ENCODE measurements around the gene ARID1B.

The ARID1B gene

GRCh38 chr6:157033428-157034140 is 256.4 kb downstream of the ARID1B start:
- peak; percentile 61 for ATAC-seq (ENCODE audit: insufficient read depth, low read depth)

GRCh38 chr6:157034436-157035230 is 257.5 kb downstream of the ARID1B start:
- DNase-seq, result no peak
- TF ChIP-seq EZH2 (IDR thresholded peaks at IDR 0.05; ENCODE audit: borderline replicate concordance, low read depth, low read length, severe bottlenecking), result no peak
- peak; percentile 61 for TF ChIP-seq CTCF (IDR thresholded peaks at IDR 0.05; ENCODE audit: borderline replicate concordance, extremely low read depth, low read length, poor library complexity, severe bottlenecking)
- Histone ChIP-seq H4K20me1 (ENCODE audit: insufficient read depth, low read length) (peaks cover 22% of the 10 kb centered on the region; the same call in 1 of the 2 replicates), H3K4me2 (ENCODE audit: insufficient read depth, low read length) (0 out of 2 replicates have a peak overlapping the region, but pooled peaks have one; percentile 19), H3K27me3 (ENCODE audit: insufficient read depth, low read length, poor library complexity) (no peaks in the 10 kb centered on the region), H3K36me3 (ENCODE audit: insufficient read depth, low read length) (peaks cover 5% of the 10 kb centered on the region; the same call in 1 of the 2 replicates), H2AFZ (ENCODE audit: low read depth, low read length) (no peak overlapping the region), H3K9me3 (ENCODE audit: insufficient read depth, low read length, severe bottlenecking) (no peaks in the 10 kb centered on the region), H3K79me2 (ENCODE audit: insufficient read depth, low read length) (peaks cover 71% of the 10 kb centered on the region), H3K9ac (ENCODE audit: low read depth, low read length) (no peak overlapping the region; the same call in 1 of the 2 replicates), H3K4me3 (ENCODE audit: low read depth in 1 of 2, low read length in 2 of 2) (no peak overlapping the region), H3K4me1 (ENCODE audit: insufficient read depth, low read length) (peaks cover 20% of the 10 kb centered on the region), H3K27ac (ENCODE audit: low read length) (peak overlapping the region; percentile 31; the same call in 1 of the 2 replicates)
- peak; percentile 77 for ATAC-seq (ENCODE audit: insufficient read depth, low read depth)

More at GRCh38 chr6:157033428-157034140, 256.4 kb downstream of the ARID1B start:
- H4K20me1 ChIP-seq (ENCODE audit: insufficient read depth, low read length), result peaks cover 22% of the 10 kb centered on the region; the same call in 1 of the 2 replicates
- H3K36me3 ChIP-seq (ENCODE audit: insufficient read depth, low read length), result peaks cover 5% of the 10 kb centered on the region; the same call in 1 of the 2 replicates
- TF ChIP-seq CTCF (IDR thresholded peaks at IDR 0.05; ENCODE audit: borderline replicate concordance, extremely low read depth, low read length, poor library complexity, severe bottlenecking), result no peak
- no peak for TF ChIP-seq EZH2 (IDR thresholded peaks at IDR 0.05; ENCODE audit: borderline replicate concordance, low read depth, low read length, severe bottlenecking)
- H3K27ac ChIP-seq (ENCODE audit: low read length), result peak overlapping the region; percentile 73
- H2AFZ ChIP-seq (ENCODE audit: low read depth, low read length), result no peak overlapping the region; the same call in 1 of the 2 replicates
- peak overlapping the region; percentile 70 for H3K4me2 ChIP-seq (ENCODE audit: insufficient read depth, low read length)
- H3K9me3 ChIP-seq (ENCODE audit: insufficient read depth, low read length, severe bottlenecking), result no peaks in the 10 kb centered on the region
- peak overlapping the region; percentile 44 for H3K9ac ChIP-seq (ENCODE audit: low read depth, low read length)
- no peaks in the 10 kb centered on the region for H3K27me3 ChIP-seq (ENCODE audit: insufficient read depth, low read length, poor library complexity)
- H3K4me3 ChIP-seq (ENCODE audit: low read depth in 1 of 2, low read length in 2 of 2), result peak overlapping the region; percentile 17 to 57; a peak in 3 of 4 replicates
- no peak for DNase-seq
- H3K79me2 ChIP-seq (ENCODE audit: insufficient read depth, low read length), result peaks cover 81% of the 10 kb centered on the region
- H3K4me1 ChIP-seq (ENCODE audit: insufficient read depth, low read length), result peaks cover 20% of the 10 kb centered on the region

- Histone ChIP-seq H3K79me2 (ENCODE audit: insufficient read depth, low read length) (peaks cover 64% of the 10 kb centered on the region), H3K9me3 (ENCODE audit: insufficient read depth, low read length, severe bottlenecking) (no peaks in the 10 kb centered on the region), H3K9ac (ENCODE audit: low read depth, low read length) (no peak overlapping the region), H3K27ac (ENCODE audit: low read length) (no peak overlapping the region), H2AFZ (ENCODE audit: low read depth, low read length) (no peak overlapping the region), H3K4me3 (ENCODE audit: low read depth in 1 of 2, low read length in 2 of 2) (no peak overlapping the region), H4K20me1 (ENCODE audit: insufficient read depth, low read length) (peaks cover 21% of the 10 kb centered on the region; the same call in 1 of the 2 replicates), H3K4me1 (ENCODE audit: insufficient read depth, low read length) (peaks cover 20% of the 10 kb centered on the region), H3K4me2 (ENCODE audit: insufficient read depth, low read length) (no peak overlapping the region), H3K36me3 (ENCODE audit: insufficient read depth, low read length) (peaks cover 5% of the 10 kb centered on the region; the same call in 1 of the 2 replicates), H3K27me3 (ENCODE audit: insufficient read depth, low read length, poor library complexity) (no peaks in the 10 kb centered on the region)
- ATAC-seq (ENCODE audit: insufficient read depth, low read depth), result no peak
- no peak for DNase-seq
- no peak for TF ChIP-seq EZH2 (IDR thresholded peaks at IDR 0.05; ENCODE audit: borderline replicate concordance, low read depth, low read length, severe bottlenecking)
- no peak for TF ChIP-seq CTCF (IDR thresholded peaks at IDR 0.05; ENCODE audit: borderline replicate concordance, extremely low read depth, low read length, poor library complexity, severe bottlenecking)
Observed at GRCh38 chr6:157035546-157035945, 258.4 kb downstream of the ARID1B start.

Data from DND-41 (cell line).